ENCODE measurements around the gene CD44.

DNA sequence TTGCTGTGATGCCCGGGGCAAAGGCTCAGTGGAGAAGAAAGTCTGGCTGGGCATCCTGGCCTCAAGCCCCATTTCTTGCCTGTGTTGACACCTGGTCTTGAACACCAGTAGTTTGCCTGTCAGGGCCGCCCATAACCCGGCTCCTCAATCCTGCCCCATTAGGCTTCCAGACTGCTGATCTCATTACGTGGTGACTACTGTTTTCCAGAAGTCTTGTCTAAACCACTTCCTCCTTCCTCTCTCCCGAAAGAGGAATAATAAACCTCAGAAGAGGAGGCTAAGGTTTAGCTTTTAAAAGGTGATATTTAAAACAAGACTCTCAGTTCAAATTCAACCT is 97.7 kb downstream of the CD44 start:
- TF ChIP-seq, protein P1, sequence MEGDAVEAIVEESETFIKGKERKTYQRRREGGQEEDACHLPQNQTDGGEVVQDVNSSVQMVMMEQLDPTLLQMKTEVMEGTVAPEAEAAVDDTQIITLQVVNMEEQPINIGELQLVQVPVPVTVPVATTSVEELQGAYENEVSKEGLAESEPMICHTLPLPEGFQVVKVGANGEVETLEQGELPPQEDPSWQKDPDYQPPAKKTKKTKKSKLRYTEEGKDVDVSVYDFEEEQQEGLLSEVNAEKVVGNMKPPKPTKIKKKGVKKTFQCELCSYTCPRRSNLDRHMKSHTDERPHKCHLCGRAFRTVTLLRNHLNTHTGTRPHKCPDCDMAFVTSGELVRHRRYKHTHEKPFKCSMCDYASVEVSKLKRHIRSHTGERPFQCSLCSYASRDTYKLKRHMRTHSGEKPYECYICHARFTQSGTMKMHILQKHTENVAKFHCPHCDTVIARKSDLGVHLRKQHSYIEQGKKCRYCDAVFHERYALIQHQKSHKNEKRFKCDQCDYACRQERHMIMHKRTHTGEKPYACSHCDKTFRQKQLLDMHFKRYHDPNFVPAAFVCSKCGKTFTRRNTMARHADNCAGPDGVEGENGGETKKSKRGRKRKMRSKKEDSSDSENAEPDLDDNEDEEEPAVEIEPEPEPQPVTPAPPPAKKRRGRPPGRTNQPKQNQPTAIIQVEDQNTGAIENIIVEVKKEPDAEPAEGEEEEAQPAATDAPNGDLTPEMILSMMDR (IDR thresholded peaks at IDR 0.05), result no peak
- TF ChIP-seq POLR2A (IDR thresholded peaks at IDR 0.05) (no peak), POLR2AphosphoS5 (IDR thresholded peaks at IDR 0.05) (no peak), EP300 (IDR thresholded peaks at IDR 0.05; ENCODE audit: low read depth) (no peak)
